Natural killer cell (primary cell): ENCODE results near the gene ZNF488. TPM values are rescaled to one million over a fixed set of nuclear protein-coding genes. Genes with fewer than 3 reads are reported as not detected.

ENCODE experiments used
- ATAC-seq, 3 donors: fragments of 150-1000 bp in 2 of 3; fragments of 200-7000 bp in 1 of 3; cut with Tn5 transposase; 1 replicate in 1 of 3; 2 replicates in 2 of 3; pipeline ENCODE4 v1.10.0; 2021; ENCODE audit warnings: mild to moderate bottlenecking in 2 of 3, moderate library complexity in 2 of 3
- DNase-seq, 2 donors: peaks; one replicate each; pipeline versions ENCODE4 v3.0.0 to v3.0.0-alpha.2; 2013 to 2021; ENCODE audit warnings: mixed read lengths in 1 of 2
- H3K27ac ChIP-seq: one replicate; pipeline ENCODE4 v1.5.1; 2013; ENCODE audit warnings: mild to moderate bottlenecking, low read length
- H3K27me3 ChIP-seq: one replicate; pipeline ENCODE4 v1.6.1; 2013; ENCODE audit warnings: low read length; ENCODE audit not compliant: control insufficient read depth, insufficient read depth
- H3K36me3 ChIP-seq: one replicate; pipeline ENCODE4 v1.6.1; 2013; ENCODE audit warnings: low read length; ENCODE audit not compliant: control insufficient read depth, insufficient read depth
- H3K4me1 ChIP-seq: one replicate; pipeline ENCODE4 v1.6.1; 2013; ENCODE audit warnings: low read length; ENCODE audit not compliant: control insufficient read depth, insufficient read depth
- H3K4me3 ChIP-seq: one replicate; pipeline ENCODE4 v1.5.1; 2013; ENCODE audit warnings: low read length
- H3K9me3 ChIP-seq: one replicate; pipeline ENCODE4 v1.6.1; 2013; ENCODE audit warnings: low read length; ENCODE audit not compliant: control insufficient read depth, insufficient read depth
- H3K27ac Mint-ChIP-seq, 2 donors: one replicate each; pipeline ENCODE4 v1.8.0; 2022; ENCODE audit warnings: mild to moderate bottlenecking in 2 of 2, mixed read lengths in 2 of 2, moderate library complexity in 1 of 2
- H3K27me3 Mint-ChIP-seq, 2 donors: one replicate each; pipeline ENCODE4 v1.8.0; 2022; ENCODE audit warnings: low read depth in 2 of 2, mixed read lengths in 2 of 2
- H3K36me3 Mint-ChIP-seq: one replicate; pipeline ENCODE4 v1.8.0; 2022; ENCODE audit warnings: mixed read lengths
- H3K4me1 Mint-ChIP-seq, 2 donors: one replicate each; pipeline ENCODE4 v1.8.0; 2022; ENCODE audit warnings: mixed read lengths in 2 of 2
- H3K4me3 Mint-ChIP-seq: one replicate; pipeline ENCODE4 v1.8.0; 2022; ENCODE audit warnings: mild to moderate bottlenecking, moderate library complexity, mixed read lengths
- H3K9me3 Mint-ChIP-seq, 2 donors: one replicate each; pipeline ENCODE4 v1.8.0; 2022; ENCODE audit warnings: mixed read lengths in 2 of 2
- CTCF ChIP-seq: fragments of 200-600 bp; IDR thresholded peaks from one replicate; pipeline ENCODE4 v1.8.0; 2022; ENCODE audit warnings: antibody characterized with exemption
- WGBS: methylation state at CpG from one replicate; pipeline ENCODE4 v1.1.7; 2013; ENCODE audit warnings: missing lambda C conversion rate; ENCODE audit not compliant: insufficient coverage; 5-methylcytosine and 5-hydroxymethylcytosine counted together
- intact Hi-C: fragments of 100-400 bp; cut with micrococcal nuclease; formaldehyde crosslinking; loops from one replicate; pipeline ENCODE4 v1.14.2; 2022
- total RNA-seq, 4 donors: library from RNA; stranded (reverse); fragments of 120-200 nt in 1 of 4; gene quantifications; one replicate each; pipeline versions ENCODE4 v1.2.3 to v1.2.4, GENCODE V29; 2013 to 2022

ZNF488 gene
- total RNA-seq, 3 donors from 2014 or later (not counting 1 experiment from before 2014, with no cell fraction given): not detected

GRCh38 chr10:47364911-47365310 is 19.2 kb downstream of the ZNF488 start:
- no peak for ATAC-seq
- Mint-ChIP-seq H3K4me3 (no peak overlapping the region), H3K4me1 (no peaks in the 10 kb centered on the region), H3K27me3 (peaks cover 0 to 7% of the 10 kb centered on the region in 2 donors), H3K27ac (no peak overlapping the region), H3K9me3 (no peaks in the 10 kb centered on the region), H3K36me3 (no peaks in the 10 kb centered on the region)
- Histone ChIP-seq H3K27me3 (no peaks in the 10 kb centered on the region), H3K9me3 (no peaks in the 10 kb centered on the region), H3K27ac (no peak overlapping the region), H3K4me1 (no peaks in the 10 kb centered on the region), H3K4me3 (no peak overlapping the region), H3K36me3 (no peaks in the 10 kb centered on the region)
- intact Hi-C loops: no loop called here
- 93% methylated on average over 6 of the region's 6 CpGs for WGBS
- DNase-seq: no peak
- TF ChIP-seq CTCF: no peak

- no peaks in the 10 kb centered on the region for H3K4me1 Mint-ChIP-seq
- WGBS: 85% methylated on average over 4 of the region's 4 CpGs
- ATAC-seq: no peak
- H3K36me3 ChIP-seq: no peaks in the 10 kb centered on the region
- no peaks in the 10 kb centered on the region for H3K36me3 Mint-ChIP-seq
- H3K4me3 Mint-ChIP-seq: no peak overlapping the region
- no peak overlapping the region for H3K27ac ChIP-seq
- intact Hi-C loops: no loop called here
- no peak overlapping the region for H3K27ac Mint-ChIP-seq
- H3K27me3 Mint-ChIP-seq: peaks cover 0 to 8% of the 10 kb centered on the region in 2 donors
- no peak overlapping the region for H3K4me3 ChIP-seq
- no peak for TF ChIP-seq CTCF
- H3K4me1 ChIP-seq: no peaks in the 10 kb centered on the region
- H3K9me3 Mint-ChIP-seq: no peaks in the 10 kb centered on the region
- DNase-seq: no peak
- H3K9me3 ChIP-seq: no peaks in the 10 kb centered on the region
- H3K27me3 ChIP-seq: no peaks in the 10 kb centered on the region
Measured at GRCh38 chr10:47364366-47364765, 19.7 kb downstream of the ZNF488 start.

DNA sequence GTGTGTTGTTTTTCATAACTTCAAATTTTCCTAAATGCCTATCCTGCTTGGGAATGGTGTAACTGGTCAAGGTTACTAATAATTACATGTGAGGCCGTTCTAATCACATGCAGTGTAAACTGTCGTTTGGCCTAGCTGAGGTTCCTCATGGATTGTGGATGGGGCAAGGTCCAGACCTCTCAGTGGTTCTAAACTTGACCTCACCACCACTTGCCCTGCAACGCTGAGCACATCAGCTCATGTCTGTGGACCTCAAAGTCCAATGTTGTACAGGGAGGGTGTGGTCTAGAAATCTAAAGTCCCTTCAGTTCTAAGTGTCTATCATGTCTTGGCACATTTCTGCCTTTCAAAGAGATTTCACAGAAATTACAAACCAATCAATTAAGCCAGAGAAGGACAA is 20.3 kb downstream of the ZNF488 start:
- H3K4me3 Mint-ChIP-seq: no peak overlapping the region
- no peak for TF ChIP-seq CTCF
- no peaks in the 10 kb centered on the region for H3K27me3 ChIP-seq
- intact Hi-C loops: no loop called here
- no peaks in the 10 kb centered on the region for H3K9me3 ChIP-seq
- ATAC-seq: no peak
- 86% methylated on average over 3 of the region's 3 CpGs for WGBS
- no peaks in the 10 kb centered on the region for H3K4me1 Mint-ChIP-seq
- H3K27ac Mint-ChIP-seq: no peak overlapping the region
- H3K36me3 ChIP-seq: no peaks in the 10 kb centered on the region
- DNase-seq: no peak
- H3K4me1 ChIP-seq: no peaks in the 10 kb centered on the region
- peaks cover 0 to 9% of the 10 kb centered on the region in 2 donors for H3K27me3 Mint-ChIP-seq
- no peak overlapping the region for H3K4me3 ChIP-seq
- no peaks in the 10 kb centered on the region for H3K9me3 Mint-ChIP-seq
- H3K27ac ChIP-seq: no peak overlapping the region
- H3K36me3 Mint-ChIP-seq: no peaks in the 10 kb centered on the region

- Histone ChIP-seq H3K27me3 (no peaks in the 10 kb centered on the region), H3K4me3 (no peak overlapping the region), H3K36me3 (no peaks in the 10 kb centered on the region), H3K9me3 (no peaks in the 10 kb centered on the region), H3K4me1 (no peaks in the 10 kb centered on the region), H3K27ac (no peak overlapping the region)
- Mint-ChIP-seq H3K36me3 (no peaks in the 10 kb centered on the region), H3K27ac (no peak overlapping the region), H3K4me3 (no peak overlapping the region), H3K27me3 (peaks cover 0 to 7% of the 10 kb centered on the region in 2 donors), H3K9me3 (no peaks in the 10 kb centered on the region), H3K4me1 (no peaks in the 10 kb centered on the region)
- no peak for DNase-seq
- no peak for TF ChIP-seq CTCF
- intact Hi-C loops: no loop called here
- no peak for ATAC-seq
- 90% methylated on average over 3 of the region's 3 CpGs for WGBS
Measured at GRCh38 chr10:47362199-47362598, 21.9 kb downstream of the ZNF488 start.
